ENCODE measurements around the gene LCP2.

GRCh38 chr5:170317499-170317898 lies 19.9 kb upstream of the LCP2 start:
- TF ChIP-seq POLR2A (IDR thresholded peaks at IDR 0.05), result no peak
- no peak for TF ChIP-seq CTCF (IDR thresholded peaks at IDR 0.05)

Measured in esophagus squamous epithelium (tissue), 4 donors.